GM21528 (cell line): ENCODE results near the gene COL7A1.

Experiments used
- ATAC-seq: cut with Tn5 transposase; IDR thresholded peaks from one replicate; pipeline ENCODE4 v1.9.1; 2021; ENCODE audit warnings: mild to moderate bottlenecking, moderate library complexity; ENCODE audit not compliant: unreplicated experiment, low FRiP score

COL7A1 gene

DNA sequence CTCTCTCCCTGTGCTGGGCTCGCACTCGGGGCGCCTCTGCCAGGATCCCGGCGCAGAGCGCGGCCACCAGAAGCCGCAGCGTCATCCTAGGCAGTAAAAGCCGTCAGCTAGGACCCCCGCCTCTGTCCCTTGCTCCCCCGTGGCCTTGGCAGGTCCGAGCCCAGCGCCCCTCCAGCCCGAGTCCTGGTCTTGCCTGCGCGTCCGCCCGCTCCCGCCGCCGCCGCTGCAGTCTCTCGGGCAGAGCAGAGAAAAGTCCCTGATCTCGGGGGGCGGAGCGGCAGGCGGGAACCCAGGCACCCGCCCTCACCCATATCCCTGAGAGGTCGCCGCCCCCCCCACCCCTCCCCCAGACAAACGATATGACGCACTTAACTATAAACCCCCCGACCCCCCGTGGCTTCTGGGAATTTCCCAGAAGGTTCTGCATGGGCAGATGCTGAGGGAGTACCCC is at the start of gene COL7A1:
TSS of gene COL7A1 (minus strand) at position 255 of the 451 bp plus-strand sequence. CDS start at position 85, 170 bp downstream.
- ATAC-seq: no peak

DNA sequence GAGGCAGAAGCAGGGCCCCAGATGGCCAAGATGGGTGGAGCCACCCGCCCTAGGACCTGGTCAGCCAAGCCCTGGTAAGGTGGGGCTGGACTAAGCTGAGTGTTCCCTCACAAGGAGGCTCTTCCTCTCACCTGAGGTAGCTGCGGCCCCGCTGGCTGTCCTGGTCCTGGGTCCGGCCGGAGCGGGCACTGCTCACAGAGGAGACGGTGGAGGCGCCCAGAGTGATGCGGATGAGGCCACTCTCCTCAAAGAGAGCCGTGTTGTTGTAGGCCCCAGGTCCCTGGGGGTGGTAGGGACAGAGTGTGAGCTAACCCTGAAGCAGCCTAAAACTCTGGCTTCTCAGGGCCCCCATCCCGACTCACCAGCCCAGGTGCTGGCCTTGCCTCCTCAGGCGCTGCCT is 47.5 kb upstream of the COL7A1 start:
- no peak for ATAC-seq

- no peak for ATAC-seq
Measured at GRCh38 chr3:48641396-48641795, 46.3 kb upstream of the COL7A1 start.

- ATAC-seq: no peak
Measured at GRCh38 chr3:48639944-48640606, 44.9 kb upstream of the COL7A1 start.

DNA sequence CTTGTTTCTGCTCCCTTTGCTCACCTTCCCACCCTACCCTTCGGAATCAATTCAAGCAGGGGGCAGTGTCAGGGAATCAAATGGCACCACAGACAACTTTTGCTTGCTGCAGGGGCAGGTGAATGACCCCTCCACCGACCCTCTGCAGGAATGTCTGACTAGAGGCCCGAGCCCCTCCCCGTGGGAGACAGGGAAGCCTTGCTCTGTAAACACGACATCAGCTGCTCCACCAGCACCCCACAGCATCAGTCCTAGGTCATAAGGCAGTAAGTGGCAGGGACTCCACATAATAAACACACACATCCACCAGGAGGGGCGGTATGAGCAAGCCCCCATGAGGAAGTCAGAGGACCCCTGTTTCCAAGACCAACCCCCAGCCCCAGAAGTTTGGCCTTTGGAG is 42.2 kb upstream of the COL7A1 start:
- no peak for ATAC-seq

GRCh38 chr3:48636149-48636655 is 41.1 kb upstream of the COL7A1 start:
- no peak for ATAC-seq

GRCh38 chr3:48635222-48636021 is 40.3 kb upstream of the COL7A1 start, which contains the start of gene SLC26A6:
SLC26A6 (minus strand) TSS chr3:48635461; CDS start chr3:48635393, 68 bp downstream.
- ATAC-seq: peak; percentile 84

GRCh38 chr3:48634661-48635221 is 39.6 kb upstream of the COL7A1 start:
- ATAC-seq: peak; percentile 19

GRCh38 chr3:48633743-48634142 is 38.6 kb upstream of the COL7A1 start:
- no peak for ATAC-seq

GRCh38 chr3:48633256-48633655 is 38.1 kb upstream of the COL7A1 start:
- no peak for ATAC-seq

- ATAC-seq: no peak
Measured at GRCh38 chr3:48631516-48632448, 36.7 kb upstream of the COL7A1 start.

DNA sequence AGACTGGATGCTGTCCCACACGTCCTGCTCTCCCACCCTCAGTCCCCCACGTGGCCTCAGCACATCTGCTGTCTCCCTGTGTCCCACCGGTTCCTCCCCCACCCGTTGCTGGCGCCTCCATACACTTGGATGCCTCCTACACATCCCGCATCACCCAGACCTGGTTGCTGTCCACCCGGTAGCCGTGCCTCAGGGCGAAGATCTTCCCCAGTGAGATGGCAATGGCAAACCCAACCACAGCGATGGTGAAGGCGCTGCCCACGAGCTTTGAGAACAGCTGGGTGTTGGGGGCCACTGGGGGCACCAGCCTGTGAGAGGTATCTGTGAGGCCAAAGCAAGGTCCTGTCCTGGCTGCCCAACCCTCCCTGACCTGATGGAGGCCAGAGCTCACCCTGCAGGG is 35.7 kb upstream of the COL7A1 start:
- ATAC-seq: no peak

DNA sequence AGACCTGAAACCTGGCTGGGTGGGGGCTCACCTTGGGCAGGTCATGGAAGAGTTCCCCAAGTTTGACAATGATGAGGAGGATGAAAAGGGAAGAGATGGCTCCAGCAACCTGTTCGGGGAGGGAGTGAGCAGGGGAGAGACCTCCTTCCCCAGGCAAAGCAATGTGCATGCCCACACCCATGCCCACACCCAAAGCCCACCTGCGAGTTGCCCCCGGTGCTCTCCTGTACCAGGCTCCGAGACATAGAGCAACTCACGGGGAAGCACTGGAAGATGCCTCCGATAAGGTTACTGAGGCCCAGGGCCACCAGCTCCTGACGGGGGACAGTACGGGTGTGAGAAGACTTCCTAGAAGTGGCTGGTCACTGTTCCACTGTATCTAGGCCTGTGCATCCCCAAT is 35.3 kb upstream of the COL7A1 start:
- ATAC-seq: no peak

DNA sequence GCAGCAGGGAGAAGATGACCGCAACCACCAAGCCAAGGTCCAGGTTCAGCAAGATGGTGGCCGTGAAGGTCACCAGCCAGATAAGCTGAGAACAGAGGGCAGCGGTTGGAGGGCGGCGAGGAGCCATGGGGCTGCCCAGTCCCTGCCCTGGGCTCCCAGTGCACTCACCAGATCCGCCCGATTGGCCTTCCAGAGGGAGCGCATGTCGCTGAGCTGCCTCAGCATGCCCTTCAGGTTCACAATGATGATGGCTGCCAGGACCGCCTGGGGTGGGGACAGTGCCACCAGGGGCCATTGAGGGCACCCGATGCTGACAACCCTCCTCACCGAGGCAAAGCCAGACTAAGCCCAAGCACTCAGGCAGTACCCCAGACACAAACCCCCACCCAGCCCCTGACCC is 34.8 kb upstream of the COL7A1 start:
- ATAC-seq: no peak

DNA sequence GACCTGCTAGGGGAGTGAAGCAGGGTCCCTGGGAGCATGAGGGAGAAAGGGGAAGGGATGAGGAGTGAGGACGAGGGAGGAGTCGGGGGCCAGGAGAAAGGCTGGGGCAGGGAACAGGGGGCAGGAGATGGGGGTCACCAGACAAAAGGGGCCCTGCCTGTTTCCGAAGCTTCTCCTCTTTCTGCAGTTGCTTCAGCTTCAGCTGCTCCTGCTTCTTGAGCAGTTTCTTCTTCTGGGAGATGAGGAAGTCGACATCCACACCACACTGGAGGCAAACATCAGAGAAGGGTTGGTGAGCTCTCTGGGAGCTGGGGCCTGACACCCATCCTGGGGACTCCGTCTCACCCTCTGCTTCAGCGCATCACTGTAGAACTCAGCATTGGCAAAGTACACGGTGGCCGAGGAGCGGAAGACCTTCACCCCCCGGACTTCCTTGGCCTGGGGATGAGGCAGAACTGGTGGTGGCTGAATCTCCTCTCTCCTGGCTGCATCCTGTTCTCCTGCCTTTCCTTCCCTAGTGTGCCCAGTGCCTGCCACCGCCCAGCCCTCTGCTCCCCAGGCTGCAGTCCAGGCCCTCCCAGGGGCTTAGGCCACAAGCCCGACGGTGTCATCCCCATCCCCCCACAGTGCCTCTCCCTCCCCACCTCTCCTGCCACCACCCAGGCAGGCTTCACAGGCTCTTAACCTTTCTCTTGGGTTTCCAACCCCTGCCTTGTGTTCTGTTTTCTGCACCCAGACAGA is 33.3 kb upstream of the COL7A1 start:
- ATAC-seq: no peak

GRCh38 chr3:48625600-48625999 is 30.5 kb upstream of the COL7A1 start:
- no peak for ATAC-seq

DNA sequence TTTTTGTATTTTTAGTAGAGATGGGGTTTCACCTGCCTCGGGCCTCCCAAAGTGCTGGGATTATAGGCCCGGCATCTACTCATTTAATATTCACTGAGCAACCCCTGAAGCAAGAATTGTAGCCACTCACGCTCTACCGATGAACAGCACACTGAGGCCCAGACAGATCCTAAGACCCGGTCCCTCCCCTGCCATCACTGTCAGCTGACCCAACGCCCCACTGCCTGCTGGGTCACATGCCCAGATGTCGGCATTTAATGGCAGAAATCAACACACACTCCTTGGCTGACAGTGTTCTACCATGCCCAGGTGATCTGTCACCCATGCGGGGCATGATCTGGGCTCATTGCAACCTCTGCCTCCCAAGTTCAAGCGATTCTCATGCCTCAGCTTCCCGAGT is 29.6 kb upstream of the COL7A1 start:
- ATAC-seq: no peak

DNA sequence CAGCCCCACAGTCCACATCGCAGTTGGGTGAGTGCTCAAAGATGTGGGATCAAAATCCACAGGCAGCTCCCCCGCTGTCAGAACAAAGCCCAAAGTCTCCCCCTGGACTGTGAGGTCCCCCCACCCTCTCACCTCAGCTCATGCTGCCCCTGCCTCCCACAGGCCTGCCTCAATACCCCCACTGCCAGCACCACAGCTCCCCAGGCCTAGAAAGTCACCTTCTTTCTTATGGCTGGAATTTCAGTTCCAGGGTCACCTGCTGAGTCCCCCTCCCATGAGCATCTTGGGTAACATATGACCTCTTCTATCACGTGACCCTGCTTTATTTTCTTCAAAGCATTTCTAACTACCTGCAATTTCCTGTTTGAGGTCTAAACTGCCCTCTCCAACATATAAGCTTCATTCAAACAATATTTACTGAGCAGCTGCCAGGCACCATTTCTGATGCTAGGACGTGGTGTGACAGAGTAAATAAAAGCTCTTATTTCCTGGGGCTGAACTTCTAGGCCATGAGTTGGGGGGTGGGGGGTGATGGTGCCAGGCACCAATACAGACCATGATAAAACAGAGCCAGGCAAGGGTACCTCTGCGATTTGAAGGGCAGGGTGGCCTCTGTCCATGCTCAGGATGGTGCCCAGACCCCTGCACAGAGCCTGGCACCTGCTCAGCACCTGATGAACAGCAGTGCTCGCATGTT is 28.9 kb upstream of the COL7A1 start:
- no peak for ATAC-seq

DNA sequence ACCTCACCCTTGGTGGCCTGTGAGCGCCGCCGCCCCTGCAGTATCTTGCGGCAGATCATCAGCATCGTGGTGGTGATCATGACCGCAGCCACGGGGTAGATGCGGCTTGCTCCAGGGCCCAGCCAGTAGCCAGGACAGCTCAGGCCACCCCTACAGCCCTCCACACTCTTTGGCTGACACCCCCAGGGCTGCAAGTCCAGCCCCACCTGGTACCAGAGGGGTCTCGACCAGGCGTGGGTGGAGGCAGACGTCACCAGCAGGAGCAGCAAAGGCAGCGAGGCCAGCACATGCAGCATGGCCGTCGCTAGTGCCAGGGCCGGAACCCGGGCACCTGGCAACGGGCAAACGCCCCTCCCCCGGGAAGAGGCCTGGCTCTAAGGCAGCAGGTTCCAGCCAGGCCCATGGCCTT is 26.3 kb upstream of the COL7A1 start, which contains the start of gene TMEM89:
TSS of gene TMEM89 (minus strand) at position 309 of the 409 bp plus-strand sequence. CDS start at position 296, 13 bp downstream.
- ATAC-seq: no peak
